ENCODE measurements around the gene GALNT2.
A peak's percentile ranks its signal among the peaks of the same experiment; 100 is the strongest.

The GALNT2 gene

GRCh38 chr1:230309646-230310177 is 242.7 kb downstream of the GALNT2 start:
- WGBS (ENCODE audit: extremely low coverage, insufficient coverage, low lambda C conversion rate): no CpG with 5 or more reads among the region's 15 CpGs
- H3K4ac ChIP-seq (ENCODE audit: low read depth, low read length): no peak overlapping the region

DNA sequence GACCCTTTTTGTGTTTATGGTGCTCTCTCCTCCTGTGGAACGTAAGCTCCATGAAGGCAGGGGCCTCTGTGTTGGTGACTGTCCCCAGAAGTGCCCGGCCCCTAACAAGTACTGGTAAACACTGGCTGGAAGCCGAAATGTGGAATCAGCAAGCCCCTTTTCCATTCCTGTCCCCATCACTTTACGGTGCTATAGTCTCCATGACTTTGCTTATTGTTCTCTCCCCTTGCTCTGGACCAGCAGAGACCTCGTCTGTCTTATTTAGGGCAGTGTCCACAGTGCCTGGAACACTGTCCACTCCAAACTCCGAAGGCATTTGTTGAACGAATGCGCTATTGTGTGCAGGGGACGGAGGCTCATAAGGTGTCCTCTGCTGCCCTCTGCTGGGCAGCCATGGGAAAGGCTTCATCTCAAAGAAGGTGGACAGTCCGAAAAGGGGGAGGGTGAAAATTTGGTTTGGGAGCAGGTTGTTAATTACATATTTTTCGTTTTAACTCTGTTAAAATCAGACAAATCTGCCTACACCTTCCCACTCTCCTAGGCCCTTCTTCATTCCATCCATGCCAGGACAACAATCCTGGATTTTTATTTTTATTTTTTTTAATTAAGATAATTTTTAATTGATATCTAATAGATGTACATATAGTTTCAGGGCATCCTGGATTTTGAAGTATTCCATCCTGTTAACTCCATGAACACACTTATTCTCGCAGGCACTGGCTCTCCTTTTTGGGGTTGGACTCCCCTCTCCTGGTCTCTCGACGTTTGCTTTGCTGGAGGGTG is 243.5 kb downstream of the GALNT2 start:
- Histone ChIP-seq H2BK5ac (ENCODE audit: low read length) (no peak overlapping the region), H4K5ac (ENCODE audit: low read length) (no peak overlapping the region), H2AK5ac (ENCODE audit: low read length) (no peak overlapping the region), H3K4me3 (ENCODE audit: low read length) (no peak overlapping the region), H3K36me3 (ENCODE audit: control insufficient read depth, insufficient read depth, low read length) (no peaks in the 10 kb centered on the region), H3K18ac (ENCODE audit: low read length) (no peak overlapping the region), H3K79me2 (ENCODE audit: control insufficient read depth, insufficient read depth, low read length) (no peaks in the 10 kb centered on the region), H2BK120ac (ENCODE audit: low read depth, low read length) (no peak overlapping the region), H3K56ac (ENCODE audit: low read length) (no peak overlapping the region), H2BK15ac (replicated peaks; ENCODE audit: low read depth) (no peak overlapping the region), H3K23ac (ENCODE audit: low read length) (no peak overlapping the region), H3K79me1 (ENCODE audit: low read length) (no peaks in the 10 kb centered on the region), H4K8ac (ENCODE audit: low read depth, low read length) (no peak overlapping the region), H3K4me2 (ENCODE audit: low read length) (no peak overlapping the region), H3K4me1 (ENCODE audit: control insufficient read depth, low read depth, low read length) (no peaks in the 10 kb centered on the region), H3K9ac (ENCODE audit: low read length) (no peak overlapping the region), H3K27me3 (ENCODE audit: insufficient read depth, low read length, poor library complexity) (no peaks in the 10 kb centered on the region), H3K27ac (ENCODE audit: low read depth, low read length) (no peak overlapping the region), H3K4ac (ENCODE audit: low read depth, low read length) (no peak overlapping the region)
- peak; percentile 64 for DNase-seq
- WGBS (ENCODE audit: extremely low coverage, insufficient coverage, low lambda C conversion rate): no CpG with 5 or more reads among the region's 14 CpGs

More at GRCh38 chr1:230309646-230310177, 242.7 kb downstream of the GALNT2 start:
- Histone ChIP-seq H3K36me3 (ENCODE audit: control insufficient read depth, insufficient read depth, low read length) (no peaks in the 10 kb centered on the region), H2BK15ac (replicated peaks; ENCODE audit: low read depth) (no peak overlapping the region), H2AK5ac (ENCODE audit: low read length) (no peak overlapping the region), H3K27ac (ENCODE audit: low read depth, low read length) (no peak overlapping the region), H3K4me2 (ENCODE audit: low read length) (no peak overlapping the region), H3K79me1 (ENCODE audit: low read length) (no peaks in the 10 kb centered on the region), H3K27me3 (ENCODE audit: insufficient read depth, low read length, poor library complexity) (no peaks in the 10 kb centered on the region), H4K8ac (ENCODE audit: low read depth, low read length) (no peak overlapping the region), H4K5ac (ENCODE audit: low read length) (no peak overlapping the region), H2BK120ac (ENCODE audit: low read depth, low read length) (no peak overlapping the region), H3K23ac (ENCODE audit: low read length) (no peak overlapping the region), H3K18ac (ENCODE audit: low read length) (no peak overlapping the region), H3K4me3 (ENCODE audit: low read length) (no peak overlapping the region), H2BK5ac (ENCODE audit: low read length) (no peak overlapping the region), H3K4me1 (ENCODE audit: control insufficient read depth, low read depth, low read length) (no peaks in the 10 kb centered on the region), H3K9ac (ENCODE audit: low read length) (no peak overlapping the region), H3K79me2 (ENCODE audit: control insufficient read depth, insufficient read depth, low read length) (no peaks in the 10 kb centered on the region), H3K56ac (ENCODE audit: low read length) (no peak overlapping the region)
- no peak for DNase-seq

- Histone ChIP-seq H3K4ac (ENCODE audit: low read depth, low read length) (no peak overlapping the region), H4K8ac (ENCODE audit: low read depth, low read length) (no peak overlapping the region), H3K56ac (ENCODE audit: low read length) (no peak overlapping the region), H2AK5ac (ENCODE audit: low read length) (no peak overlapping the region), H3K4me2 (ENCODE audit: low read length) (no peak overlapping the region), H3K4me3 (ENCODE audit: low read length) (no peak overlapping the region), H3K79me2 (ENCODE audit: control insufficient read depth, insufficient read depth, low read length) (no peaks in the 10 kb centered on the region), H2BK120ac (ENCODE audit: low read depth, low read length) (no peak overlapping the region), H3K79me1 (ENCODE audit: low read length) (no peaks in the 10 kb centered on the region), H3K27ac (ENCODE audit: low read depth, low read length) (no peak overlapping the region), H2BK5ac (ENCODE audit: low read length) (no peak overlapping the region), H3K9ac (ENCODE audit: low read length) (no peak overlapping the region), H3K4me1 (ENCODE audit: control insufficient read depth, low read depth, low read length) (no peaks in the 10 kb centered on the region), H3K23ac (ENCODE audit: low read length) (no peak overlapping the region), H4K5ac (ENCODE audit: low read length) (no peak overlapping the region), H3K36me3 (ENCODE audit: control insufficient read depth, insufficient read depth, low read length) (no peaks in the 10 kb centered on the region), H3K18ac (ENCODE audit: low read length) (no peak overlapping the region), H3K27me3 (ENCODE audit: insufficient read depth, low read length, poor library complexity) (no peaks in the 10 kb centered on the region), H2BK15ac (replicated peaks; ENCODE audit: low read depth) (no peak overlapping the region)
- no CpG with 5 or more reads among the region's 3 CpGs for WGBS (ENCODE audit: extremely low coverage, insufficient coverage, low lambda C conversion rate)
- no peak for DNase-seq
Observed at GRCh38 chr1:230312676-230313075, 245.6 kb downstream of the GALNT2 start.

DNA sequence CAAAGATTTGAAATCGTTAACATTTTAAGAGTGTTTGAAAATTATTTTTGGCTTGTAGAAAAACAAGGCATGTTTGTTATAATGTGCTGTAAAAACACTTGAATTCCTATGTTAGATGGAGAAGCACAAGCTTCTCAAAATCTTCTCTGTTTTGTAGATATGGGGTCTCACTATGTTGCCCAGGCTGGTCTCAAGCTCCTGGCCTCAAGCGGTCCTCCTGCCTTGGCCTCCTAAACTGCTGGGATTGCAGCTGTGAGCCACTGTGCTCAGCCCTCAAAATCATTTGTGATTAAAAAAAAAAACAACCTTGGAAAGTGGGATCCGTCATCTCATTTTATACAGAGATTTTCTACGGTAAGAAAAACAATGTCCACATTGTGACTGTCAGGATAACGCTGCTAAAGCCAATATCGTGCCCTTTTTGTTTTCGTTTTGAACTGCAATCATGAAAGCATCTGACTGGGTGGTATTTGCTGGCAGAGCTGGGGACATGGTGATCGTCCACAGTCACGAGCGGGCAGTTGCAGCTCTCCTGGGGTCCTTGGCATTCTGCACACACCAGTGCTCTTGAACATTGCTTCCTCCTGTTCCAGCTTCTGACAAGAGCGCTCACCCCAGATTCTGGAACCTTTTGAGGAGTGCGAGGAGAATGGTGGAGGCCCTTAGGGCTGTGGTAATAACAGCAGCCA is 246.6 kb downstream of the GALNT2 start:
- Histone ChIP-seq H3K79me1 (ENCODE audit: low read length) (no peaks in the 10 kb centered on the region), H3K18ac (ENCODE audit: low read length) (no peak overlapping the region), H3K27ac (ENCODE audit: low read depth, low read length) (no peak overlapping the region), H3K4me1 (ENCODE audit: control insufficient read depth, low read depth, low read length) (no peaks in the 10 kb centered on the region), H3K36me3 (ENCODE audit: control insufficient read depth, insufficient read depth, low read length) (no peaks in the 10 kb centered on the region), H2AK5ac (ENCODE audit: low read length) (no peak overlapping the region), H4K8ac (ENCODE audit: low read depth, low read length) (no peak overlapping the region), H2BK15ac (replicated peaks; ENCODE audit: low read depth) (no peak overlapping the region), H3K4me3 (ENCODE audit: low read length) (no peak overlapping the region), H2BK5ac (ENCODE audit: low read length) (no peak overlapping the region), H3K79me2 (ENCODE audit: control insufficient read depth, insufficient read depth, low read length) (no peaks in the 10 kb centered on the region), H2BK120ac (ENCODE audit: low read depth, low read length) (no peak overlapping the region), H3K23ac (ENCODE audit: low read length) (no peak overlapping the region), H3K9ac (ENCODE audit: low read length) (no peak overlapping the region), H3K27me3 (ENCODE audit: insufficient read depth, low read length, poor library complexity) (no peaks in the 10 kb centered on the region), H3K4ac (ENCODE audit: low read depth, low read length) (no peak overlapping the region), H3K56ac (ENCODE audit: low read length) (no peak overlapping the region), H4K5ac (ENCODE audit: low read length) (no peak overlapping the region), H3K4me2 (ENCODE audit: low read length) (no peak overlapping the region)
- no CpG with 5 or more reads among the region's 12 CpGs for WGBS (ENCODE audit: extremely low coverage, insufficient coverage, low lambda C conversion rate)
- DNase-seq: no peak

GRCh38 chr1:230314142-230314470 is 247.1 kb downstream of the GALNT2 start:
- H2AK5ac ChIP-seq (ENCODE audit: low read length): no peak overlapping the region
- no peaks in the 10 kb centered on the region for H3K36me3 ChIP-seq (ENCODE audit: control insufficient read depth, insufficient read depth, low read length)
- H2BK5ac ChIP-seq (ENCODE audit: low read length): no peak overlapping the region
- no peak overlapping the region for H3K56ac ChIP-seq (ENCODE audit: low read length)
- H3K4me2 ChIP-seq (ENCODE audit: low read length): no peak overlapping the region
- no peaks in the 10 kb centered on the region for H3K27me3 ChIP-seq (ENCODE audit: insufficient read depth, low read length, poor library complexity)
- H3K79me1 ChIP-seq (ENCODE audit: low read length): no peaks in the 10 kb centered on the region
- no peak overlapping the region for H4K5ac ChIP-seq (ENCODE audit: low read length)
- H2BK120ac ChIP-seq (ENCODE audit: low read depth, low read length): no peak overlapping the region
- H3K4me3 ChIP-seq (ENCODE audit: low read length): no peak overlapping the region
- H3K79me2 ChIP-seq (ENCODE audit: control insufficient read depth, insufficient read depth, low read length): no peaks in the 10 kb centered on the region
- no peak overlapping the region for H3K18ac ChIP-seq (ENCODE audit: low read length)
- DNase-seq: no peak
- H3K27ac ChIP-seq (ENCODE audit: low read depth, low read length): no peak overlapping the region
- H3K9ac ChIP-seq (ENCODE audit: low read length): no peak overlapping the region
- no CpG with 5 or more reads among the region's 8 CpGs for WGBS (ENCODE audit: extremely low coverage, insufficient coverage, low lambda C conversion rate)
- no peak overlapping the region for H3K4ac ChIP-seq (ENCODE audit: low read depth, low read length)
- H3K4me1 ChIP-seq (ENCODE audit: control insufficient read depth, low read depth, low read length): no peaks in the 10 kb centered on the region
- no peak overlapping the region for H4K8ac ChIP-seq (ENCODE audit: low read depth, low read length)
- H2BK15ac ChIP-seq (replicated peaks; ENCODE audit: low read depth): no peak overlapping the region
- H3K23ac ChIP-seq (ENCODE audit: low read length): no peak overlapping the region

Measured in mesendoderm (in vitro differentiated cells).